ENCODE measurements around the gene TSPAN15. TPM values are rescaled to one million over a fixed set of nuclear protein-coding genes. Genes with fewer than 3 reads are reported as not detected.

The TSPAN15 gene
- total and polyA plus RNA-seq, 9 donors = 2.8 to 13.7 (median 5.6) TPM

DNA sequence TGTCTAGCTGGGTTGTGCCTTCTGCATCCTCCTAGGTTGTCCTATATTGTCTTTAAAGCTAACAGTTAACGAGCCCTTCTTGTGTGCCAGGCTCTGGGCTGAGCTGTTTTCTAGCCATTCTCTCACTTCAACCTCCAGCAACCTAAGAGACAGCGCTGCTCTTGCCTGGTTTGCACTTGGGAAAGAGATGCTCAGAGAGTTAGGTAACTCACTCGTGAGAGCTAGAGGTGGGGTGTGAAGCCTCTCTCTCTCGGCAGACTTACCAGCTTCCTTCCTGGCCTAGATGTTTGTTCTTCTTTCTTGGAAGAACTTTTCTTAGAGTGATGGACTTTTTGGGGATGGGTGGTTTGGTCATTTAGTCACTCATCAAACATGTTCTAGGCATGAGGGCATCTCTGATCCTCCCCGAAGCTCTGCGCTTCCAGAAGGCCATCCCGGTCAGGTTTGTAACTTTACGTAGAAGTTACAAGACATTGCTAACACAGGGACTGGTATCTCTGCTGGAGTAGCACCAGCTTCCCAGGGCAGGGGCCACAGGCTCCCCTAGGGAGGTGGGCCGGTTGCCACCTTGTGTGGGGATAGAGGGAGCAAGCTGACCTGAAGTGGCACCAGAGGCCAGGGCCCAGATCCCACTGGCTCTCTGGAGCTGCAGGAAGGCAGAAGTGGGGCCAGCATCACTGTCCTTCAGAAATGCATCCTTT is 14.3 kb downstream of the TSPAN15 start:
- TF ChIP-seq EP300 (IDR thresholded peaks at IDR 0.05) = no peak
- TF ChIP-seq, protein P1, sequence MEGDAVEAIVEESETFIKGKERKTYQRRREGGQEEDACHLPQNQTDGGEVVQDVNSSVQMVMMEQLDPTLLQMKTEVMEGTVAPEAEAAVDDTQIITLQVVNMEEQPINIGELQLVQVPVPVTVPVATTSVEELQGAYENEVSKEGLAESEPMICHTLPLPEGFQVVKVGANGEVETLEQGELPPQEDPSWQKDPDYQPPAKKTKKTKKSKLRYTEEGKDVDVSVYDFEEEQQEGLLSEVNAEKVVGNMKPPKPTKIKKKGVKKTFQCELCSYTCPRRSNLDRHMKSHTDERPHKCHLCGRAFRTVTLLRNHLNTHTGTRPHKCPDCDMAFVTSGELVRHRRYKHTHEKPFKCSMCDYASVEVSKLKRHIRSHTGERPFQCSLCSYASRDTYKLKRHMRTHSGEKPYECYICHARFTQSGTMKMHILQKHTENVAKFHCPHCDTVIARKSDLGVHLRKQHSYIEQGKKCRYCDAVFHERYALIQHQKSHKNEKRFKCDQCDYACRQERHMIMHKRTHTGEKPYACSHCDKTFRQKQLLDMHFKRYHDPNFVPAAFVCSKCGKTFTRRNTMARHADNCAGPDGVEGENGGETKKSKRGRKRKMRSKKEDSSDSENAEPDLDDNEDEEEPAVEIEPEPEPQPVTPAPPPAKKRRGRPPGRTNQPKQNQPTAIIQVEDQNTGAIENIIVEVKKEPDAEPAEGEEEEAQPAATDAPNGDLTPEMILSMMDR (IDR thresholded peaks at IDR 0.05) = no peak
- no peak for TF ChIP-seq POLR2A (IDR thresholded peaks at IDR 0.05)
- Histone ChIP-seq H3K36me3 (no peaks in the 10 kb centered on the region), H3K27me3 (no peaks in the 10 kb centered on the region), H3K4me3 (no peak overlapping the region), H3K4me1 (ENCODE audit: insufficient read depth) (no peaks in the 10 kb centered on the region), H3K9me3 (no peaks in the 10 kb centered on the region), H3K27ac (no peak overlapping the region)
- no peak for DNase-seq
- intact Hi-C loops (cut with DNase I) = no loop called here
- 88 to 92% (median 89%) methylated on average over 9 of the region's 9 CpGs for WGBS, 3 donors

DNA sequence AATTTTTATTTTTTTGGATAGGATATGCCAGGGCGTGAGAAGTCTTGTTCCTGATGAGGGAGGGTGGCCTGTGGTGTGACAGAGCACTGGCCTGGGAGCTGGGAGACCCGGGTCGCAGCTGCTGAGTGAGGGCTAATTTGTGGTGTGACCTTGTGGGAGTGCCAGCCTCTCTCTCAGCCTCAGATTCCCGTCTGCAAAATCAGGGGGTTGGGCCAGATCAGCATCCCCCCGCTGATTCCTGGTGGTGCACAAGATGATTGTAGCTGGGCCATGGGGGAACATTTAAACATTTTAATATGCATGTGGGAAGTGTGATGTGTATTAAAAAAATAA is 14.9 kb downstream of the TSPAN15 start:
- no peak for DNase-seq
- WGBS, 3 donors = 38 to 57% (median 39%) methylated on average over 5 of the region's 5 CpGs
- no peaks in the 10 kb centered on the region for H3K9me3 ChIP-seq
- H3K36me3 ChIP-seq = no peaks in the 10 kb centered on the region
- no peaks in the 10 kb centered on the region for H3K27me3 ChIP-seq
- intact Hi-C loops (cut with DNase I) = no loop called here
- H3K4me1 ChIP-seq (ENCODE audit: insufficient read depth) = no peaks in the 10 kb centered on the region
- no peak overlapping the region for H3K27ac ChIP-seq
- no peak overlapping the region for H3K4me3 ChIP-seq
- TF ChIP-seq POLR2A (IDR thresholded peaks at IDR 0.05) (no peak), EP300 (IDR thresholded peaks at IDR 0.05) (no peak)
- TF ChIP-seq, protein P1 (IDR thresholded peaks at IDR 0.05) = no peak

DNA sequence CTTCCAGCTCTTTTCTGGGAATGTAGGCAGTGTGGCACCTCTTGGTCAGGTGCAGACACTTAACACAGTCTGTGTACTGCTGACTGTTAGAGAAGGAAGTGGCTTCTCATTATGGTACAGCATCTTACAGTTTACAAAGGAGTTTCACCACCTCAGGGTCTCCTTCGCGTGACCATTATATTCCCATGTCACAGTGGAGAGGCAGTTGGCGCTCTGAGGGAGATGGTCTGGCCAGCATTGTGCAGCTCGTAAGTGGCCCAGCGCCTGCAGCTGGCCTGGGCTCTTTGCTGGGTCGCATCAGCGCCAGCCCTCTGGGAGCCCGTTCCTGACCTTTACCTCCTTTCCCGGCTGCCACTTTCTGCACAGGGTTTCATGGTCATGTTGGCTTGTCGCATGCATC is 15.4 kb downstream of the TSPAN15 start:
- H3K4me1 ChIP-seq (ENCODE audit: insufficient read depth) = no peaks in the 10 kb centered on the region
- 87 to 94% (median 89%) methylated on average over 10 of the region's 10 CpGs for WGBS, 3 donors
- intact Hi-C loops (cut with DNase I) = no loop called here
- TF ChIP-seq, protein P1 (IDR thresholded peaks at IDR 0.05) = no peak
- no peak for TF ChIP-seq EP300 (IDR thresholded peaks at IDR 0.05)
- no peak for TF ChIP-seq POLR2A (IDR thresholded peaks at IDR 0.05)
- DNase-seq = no peak
- no peak overlapping the region for H3K27ac ChIP-seq
- H3K9me3 ChIP-seq = no peaks in the 10 kb centered on the region
- no peak overlapping the region for H3K4me3 ChIP-seq
- no peaks in the 10 kb centered on the region for H3K27me3 ChIP-seq
- H3K36me3 ChIP-seq = no peaks in the 10 kb centered on the region

DNA sequence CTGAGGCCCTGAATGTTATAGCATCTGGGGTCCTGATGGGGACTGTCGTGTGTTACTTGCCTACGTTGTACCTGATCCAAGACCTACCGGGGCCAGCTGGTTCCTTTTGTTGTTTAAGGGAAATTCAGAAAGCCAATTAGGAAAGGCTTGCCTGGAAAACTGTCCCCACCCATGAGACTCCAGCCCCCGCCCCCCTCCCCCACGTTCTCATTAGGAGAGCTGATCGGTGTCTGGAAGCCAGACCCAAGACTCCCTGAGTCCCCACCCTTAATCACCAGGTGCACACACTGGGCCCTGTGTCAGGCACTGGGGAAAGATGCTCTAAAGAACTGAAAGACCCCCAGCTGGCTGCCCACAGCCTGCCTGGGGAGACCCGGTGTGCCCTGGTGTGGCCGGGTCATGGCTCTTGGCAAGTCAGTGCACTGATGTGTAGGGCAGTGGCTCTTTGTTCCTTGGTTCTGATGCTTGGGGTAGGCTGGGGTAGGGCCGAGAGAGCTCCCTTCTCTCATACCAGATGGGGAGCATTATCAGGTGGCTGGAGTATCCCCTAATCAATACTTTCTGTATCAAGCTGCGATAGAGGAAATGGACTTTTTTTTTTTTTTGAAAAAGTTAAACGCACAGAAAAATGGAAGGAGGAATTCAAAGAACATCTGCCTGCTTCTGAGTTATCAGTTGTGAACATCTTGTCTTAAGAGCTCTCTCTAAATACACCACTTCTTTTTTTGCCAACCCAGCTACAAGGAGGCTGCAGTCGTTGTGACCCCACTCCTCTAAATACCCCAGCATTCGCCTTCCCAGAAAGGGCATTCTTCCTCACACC is 16.9 kb downstream of the TSPAN15 start:
- intact Hi-C loops (cut with DNase I) = no loop called here
- H3K36me3 ChIP-seq = no peaks in the 10 kb centered on the region
- no peak overlapping the region for H3K4me3 ChIP-seq
- WGBS, 3 donors = 44 to 60% (median 46%) methylated on average over 13 of the region's 13 CpGs
- no peak overlapping the region for H3K27ac ChIP-seq
- no peaks in the 10 kb centered on the region for H3K9me3 ChIP-seq
- TF ChIP-seq, protein P1 (IDR thresholded peaks at IDR 0.05) = no peak
- TF ChIP-seq POLR2A (IDR thresholded peaks at IDR 0.05) (no peak), EP300 (IDR thresholded peaks at IDR 0.05) (no peak)
- no peak for DNase-seq
- no peaks in the 10 kb centered on the region for H3K27me3 ChIP-seq
- no peaks in the 10 kb centered on the region for H3K4me1 ChIP-seq (ENCODE audit: insufficient read depth)
